Measurements from ENCODE around the gene ZBTB39. TPM values are rescaled to one million over a fixed set of nuclear protein-coding genes. Genes with fewer than 3 reads are reported as not detected.
"Not testable (repeated sequence)": the region's sequence is repeated elsewhere in the genome, so short reads cannot be mapped to it uniquely, and the experiment has no call there.

The ZBTB39 gene
- polyA plus RNA-seq, 4 donors = 0.81 to 6.5 (median 1.8) TPM

DNA sequence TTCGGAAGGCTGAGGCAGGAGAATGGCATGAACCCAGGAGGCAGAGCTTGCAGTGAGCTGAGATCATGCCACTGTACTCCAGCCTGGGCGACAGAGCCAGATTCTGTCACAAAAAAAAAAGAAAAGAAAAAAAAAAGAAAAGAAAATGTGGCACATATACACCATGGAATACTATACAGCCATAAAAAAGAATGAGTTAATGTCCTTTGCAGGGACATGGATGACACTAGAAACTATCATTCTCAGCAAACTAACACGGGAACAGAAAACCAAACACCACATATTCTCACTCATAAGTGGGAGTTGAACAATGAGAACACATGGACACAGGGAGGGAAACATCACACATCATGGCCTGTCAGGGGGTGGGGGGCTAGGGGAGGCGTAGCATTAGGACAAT lies 29.0 kb downstream of the ZBTB39 start:
- not testable (repeated sequence) for FAIRE-seq; H3K36me3 ChIP-seq (ENCODE audit: control insufficient read depth in 3 of 3, insufficient read depth in 2 of 3, low read depth in 1 of 3, low read length in 3 of 3); DNase-seq; H3K9me3 ChIP-seq (ENCODE audit: control insufficient read depth in 2 of 2, insufficient read depth in 1 of 2, low read depth in 1 of 2, low read length in 1 of 2); H3K27ac ChIP-seq (ENCODE audit: low read depth in 1 of 3, low read length in 2 of 3); H3K27me3 ChIP-seq (ENCODE audit: control insufficient read depth in 3 of 3, insufficient read depth in 3 of 3, low read length in 3 of 3); H3K4me1 ChIP-seq (ENCODE audit: control insufficient read depth in 3 of 3, insufficient read depth in 2 of 3, low read depth in 1 of 3, low read length in 2 of 3); H3K4me3 ChIP-seq (ENCODE audit: low read depth in 1 of 3, low read length in 3 of 3)
- WGBS, 3 donors = 70 to 88% (median 79%) methylated on average over 3 to 4 of the region's 4 CpGs

DNA sequence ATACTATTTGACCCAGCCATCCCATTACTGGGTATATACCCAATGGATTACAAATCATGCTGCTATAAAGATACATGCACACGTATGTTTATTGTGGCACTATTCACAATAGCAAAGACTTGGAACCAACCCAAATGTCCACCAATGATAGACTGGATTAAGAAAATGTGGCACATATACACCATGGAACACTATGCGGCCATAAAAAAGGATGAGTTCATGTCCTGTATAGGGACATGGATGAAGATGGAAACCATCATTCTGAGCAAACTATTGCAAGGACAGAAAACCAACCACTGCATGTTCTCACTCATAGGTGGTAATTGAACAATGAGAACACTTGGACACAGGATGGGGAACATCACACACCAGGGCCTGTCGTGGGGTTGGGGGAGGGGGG lies 32.1 kb downstream of the ZBTB39 start:
- not testable (repeated sequence) for H3K4me1 ChIP-seq (ENCODE audit: control insufficient read depth in 3 of 3, insufficient read depth in 2 of 3, low read depth in 1 of 3, low read length in 2 of 3); H3K27me3 ChIP-seq (ENCODE audit: control insufficient read depth in 3 of 3, insufficient read depth in 3 of 3, low read length in 3 of 3); H3K27ac ChIP-seq (ENCODE audit: low read depth in 1 of 3, low read length in 2 of 3); H3K4me3 ChIP-seq (ENCODE audit: low read depth in 1 of 3, low read length in 3 of 3); H3K9me3 ChIP-seq (ENCODE audit: control insufficient read depth in 2 of 2, insufficient read depth in 1 of 2, low read depth in 1 of 2, low read length in 1 of 2); H3K36me3 ChIP-seq (ENCODE audit: control insufficient read depth in 3 of 3, insufficient read depth in 2 of 3, low read depth in 1 of 3, low read length in 3 of 3); DNase-seq; FAIRE-seq
- 84 to 89% (median 86%) methylated on average over 3 of the region's 3 CpGs for WGBS, 3 donors

- not testable (repeated sequence) for FAIRE-seq; H3K4me3 ChIP-seq (ENCODE audit: low read depth in 1 of 3, low read length in 3 of 3); H3K9me3 ChIP-seq (ENCODE audit: control insufficient read depth in 2 of 2, insufficient read depth in 1 of 2, low read depth in 1 of 2, low read length in 1 of 2); DNase-seq; H3K4me1 ChIP-seq (ENCODE audit: control insufficient read depth in 3 of 3, insufficient read depth in 2 of 3, low read depth in 1 of 3, low read length in 2 of 3); H3K27ac ChIP-seq (ENCODE audit: low read depth in 1 of 3, low read length in 2 of 3); H3K27me3 ChIP-seq (ENCODE audit: control insufficient read depth in 3 of 3, insufficient read depth in 3 of 3, low read length in 3 of 3); H3K36me3 ChIP-seq (ENCODE audit: control insufficient read depth in 3 of 3, insufficient read depth in 2 of 3, low read depth in 1 of 3, low read length in 3 of 3)
- WGBS, 3 donors = 69 to 78% (median 74%) methylated on average over 6 of the region's 6 CpGs
Measured at GRCh38 chr12:56968910-56969309, 37.4 kb downstream of the ZBTB39 start.

GRCh38 chr12:56965997-56966642 lies 40.2 kb downstream of the ZBTB39 start:
- not testable (repeated sequence) for H3K36me3 ChIP-seq (ENCODE audit: control insufficient read depth in 3 of 3, insufficient read depth in 2 of 3, low read depth in 1 of 3, low read length in 3 of 3); FAIRE-seq; H3K4me1 ChIP-seq (ENCODE audit: control insufficient read depth in 3 of 3, insufficient read depth in 2 of 3, low read depth in 1 of 3, low read length in 2 of 3); DNase-seq; H3K27ac ChIP-seq (ENCODE audit: low read depth in 1 of 3, low read length in 2 of 3); H3K4me3 ChIP-seq (ENCODE audit: low read depth in 1 of 3, low read length in 3 of 3); H3K27me3 ChIP-seq (ENCODE audit: control insufficient read depth in 3 of 3, insufficient read depth in 3 of 3, low read length in 3 of 3); H3K9me3 ChIP-seq (ENCODE audit: control insufficient read depth in 2 of 2, insufficient read depth in 1 of 2, low read depth in 1 of 2, low read length in 1 of 2)
- WGBS, 3 donors = 87 to 91% (median 91%) methylated on average over 15 of the region's 15 CpGs

DNA sequence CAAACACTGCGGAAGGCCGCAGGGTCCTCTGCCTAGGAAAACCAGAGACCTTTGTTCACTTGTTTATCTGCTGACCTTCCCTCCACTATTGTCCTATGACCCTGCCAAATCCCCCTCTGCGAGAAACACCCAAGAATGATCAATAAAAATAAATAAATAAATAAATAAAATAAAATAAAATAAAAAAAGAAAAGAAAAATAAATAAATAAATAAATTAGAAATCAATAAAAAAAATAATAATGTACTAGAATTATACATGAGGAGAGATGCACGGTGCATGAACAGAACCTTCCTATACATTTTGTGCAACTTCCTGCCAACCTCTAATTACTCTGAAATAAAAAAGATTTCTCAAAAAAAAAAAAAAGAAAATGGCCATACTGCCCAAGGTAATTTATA lies 41.2 kb downstream of the ZBTB39 start:
- 93 to 97% (median 96%) methylated on average over 1 to 4 of the region's 4 CpGs for WGBS, 3 donors
- not testable (repeated sequence) for H3K9me3 ChIP-seq (ENCODE audit: control insufficient read depth in 2 of 2, insufficient read depth in 1 of 2, low read depth in 1 of 2, low read length in 1 of 2); H3K36me3 ChIP-seq (ENCODE audit: control insufficient read depth in 3 of 3, insufficient read depth in 2 of 3, low read depth in 1 of 3, low read length in 3 of 3); H3K4me3 ChIP-seq (ENCODE audit: low read depth in 1 of 3, low read length in 3 of 3); DNase-seq; H3K27me3 ChIP-seq (ENCODE audit: control insufficient read depth in 3 of 3, insufficient read depth in 3 of 3, low read length in 3 of 3); H3K4me1 ChIP-seq (ENCODE audit: control insufficient read depth in 3 of 3, insufficient read depth in 2 of 3, low read depth in 1 of 3, low read length in 2 of 3); FAIRE-seq; H3K27ac ChIP-seq (ENCODE audit: low read depth in 1 of 3, low read length in 2 of 3)

- H3K27me3 ChIP-seq (ENCODE audit: control insufficient read depth in 3 of 3, insufficient read depth in 3 of 3, low read length in 3 of 3); H3K9me3 ChIP-seq (ENCODE audit: control insufficient read depth in 2 of 2, insufficient read depth in 1 of 2, low read depth in 1 of 2, low read length in 1 of 2); FAIRE-seq; H3K36me3 ChIP-seq (ENCODE audit: control insufficient read depth in 3 of 3, insufficient read depth in 2 of 3, low read depth in 1 of 3, low read length in 3 of 3); H3K27ac ChIP-seq (ENCODE audit: low read depth in 1 of 3, low read length in 2 of 3); DNase-seq; H3K4me1 ChIP-seq (ENCODE audit: control insufficient read depth in 3 of 3, insufficient read depth in 2 of 3, low read depth in 1 of 3, low read length in 2 of 3); H3K4me3 ChIP-seq (ENCODE audit: low read depth in 1 of 3, low read length in 3 of 3): not testable (repeated sequence)
- WGBS, 3 donors = 94 to 100% (median 96%) methylated on average over 3 to 17 of the region's 27 CpGs
Measured at GRCh38 chr12:56963557-56963956, 42.8 kb downstream of the ZBTB39 start.

GRCh38 chr12:56962247-56962646 lies 44.1 kb downstream of the ZBTB39 start:
- H3K9me3 ChIP-seq (ENCODE audit: control insufficient read depth in 2 of 2, insufficient read depth in 1 of 2, low read depth in 1 of 2, low read length in 1 of 2) = peaks cover 1 to 16% of the 10 kb centered on the region in 2 donors
- H3K36me3 ChIP-seq (ENCODE audit: control insufficient read depth in 3 of 3, insufficient read depth in 2 of 3, low read depth in 1 of 3, low read length in 3 of 3); H3K4me3 ChIP-seq (ENCODE audit: low read depth in 1 of 3, low read length in 3 of 3); DNase-seq; FAIRE-seq; H3K27me3 ChIP-seq (ENCODE audit: control insufficient read depth in 3 of 3, insufficient read depth in 3 of 3, low read length in 3 of 3); H3K27ac ChIP-seq (ENCODE audit: low read depth in 1 of 3, low read length in 2 of 3); H3K4me1 ChIP-seq (ENCODE audit: control insufficient read depth in 3 of 3, insufficient read depth in 2 of 3, low read depth in 1 of 3, low read length in 2 of 3): not testable (repeated sequence)
- WGBS, 3 donors = 59 to 67% (median 61%) methylated on average over 4 of the region's 4 CpGs

GRCh38 chr12:56958422-56958821 lies 47.9 kb downstream of the ZBTB39 start:
- no peak for DNase-seq
- no peaks in the 10 kb centered on the region for H3K36me3 ChIP-seq (ENCODE audit: control insufficient read depth in 3 of 3, insufficient read depth in 2 of 3, low read depth in 1 of 3, low read length in 3 of 3)
- H3K9me3 ChIP-seq (ENCODE audit: control insufficient read depth in 2 of 2, insufficient read depth in 1 of 2, low read depth in 1 of 2, low read length in 1 of 2) = peaks cover 1 to 16% of the 10 kb centered on the region in 2 donors
- no peak for FAIRE-seq
- H3K27ac ChIP-seq (ENCODE audit: low read depth in 1 of 3, low read length in 2 of 3) = no peak overlapping the region
- WGBS, 3 donors = 49 to 82% (median 80%) methylated on average over 2 of the region's 2 CpGs
- H3K27me3 ChIP-seq (ENCODE audit: control insufficient read depth in 3 of 3, insufficient read depth in 3 of 3, low read length in 3 of 3) = no peaks in the 10 kb centered on the region
- H3K4me1 ChIP-seq (ENCODE audit: control insufficient read depth in 3 of 3, insufficient read depth in 2 of 3, low read depth in 1 of 3, low read length in 2 of 3) = peaks cover 0 to 6% (median 4%) of the 10 kb centered on the region in 3 donors
- no peak overlapping the region for H3K4me3 ChIP-seq (ENCODE audit: low read depth in 1 of 3, low read length in 3 of 3)

All from small intestine (tissue), 7 donors.